ENCODE measurements around the gene TCF4.

TCF4 gene

GRCh38 chr18:55234366-55235093 lies 353.5 kb downstream of the TCF4 start:
- no peak for DNase-seq (ENCODE audit: low read depth)

GRCh38 chr18:55233857-55234256 lies 354.1 kb downstream of the TCF4 start:
- no peak for DNase-seq (ENCODE audit: low read depth)

GRCh38 chr18:55232506-55232905 lies 355.5 kb downstream of the TCF4 start:
- DNase-seq (ENCODE audit: low read depth) = no peak

- no peak for DNase-seq (ENCODE audit: low read depth)
Measured at GRCh38 chr18:55229682-55230081, 358.3 kb downstream of the TCF4 start.

GRCh38 chr18:55228707-55229106 lies 359.3 kb downstream of the TCF4 start:
- no peak for DNase-seq (ENCODE audit: low read depth)

- no peak for DNase-seq (ENCODE audit: low read depth)
Measured at GRCh38 chr18:55228191-55228590, 359.8 kb downstream of the TCF4 start.

- DNase-seq (ENCODE audit: low read depth) = no peak
Measured at GRCh38 chr18:55227771-55228170, 360.2 kb downstream of the TCF4 start.

GRCh38 chr18:55226044-55226443 lies 361.9 kb downstream of the TCF4 start:
- DNase-seq (ENCODE audit: low read depth) = no peak

GRCh38 chr18:55224086-55224625 lies 363.8 kb downstream of the TCF4 start:
- no peak for DNase-seq (ENCODE audit: low read depth)

GRCh38 chr18:55221622-55222021 lies 366.4 kb downstream of the TCF4 start:
- DNase-seq (ENCODE audit: low read depth) = no peak

- no peak for DNase-seq (ENCODE audit: low read depth)
Measured at GRCh38 chr18:55220523-55220922, 367.5 kb downstream of the TCF4 start.

GRCh38 chr18:55219823-55220222 lies 368.2 kb downstream of the TCF4 start:
- DNase-seq (ENCODE audit: low read depth) = no peak

GRCh38 chr18:55219059-55219458 lies 368.9 kb downstream of the TCF4 start:
- DNase-seq (ENCODE audit: low read depth) = no peak

GRCh38 chr18:55214969-55215368 lies 373.0 kb downstream of the TCF4 start:
- DNase-seq (ENCODE audit: low read depth) = no peak

- DNase-seq (ENCODE audit: low read depth) = no peak
Measured at GRCh38 chr18:55214534-55214933, 373.5 kb downstream of the TCF4 start.

- no peak for DNase-seq (ENCODE audit: low read depth)
Measured at GRCh38 chr18:55213586-55213985, 374.4 kb downstream of the TCF4 start.

GRCh38 chr18:55206927-55207326 lies 381.1 kb downstream of the TCF4 start:
- no peak for DNase-seq (ENCODE audit: low read depth)

GRCh38 chr18:55202232-55202917 lies 385.6 kb downstream of the TCF4 start:
- no peak for DNase-seq (ENCODE audit: low read depth)

- no peak for DNase-seq (ENCODE audit: low read depth)
Measured at GRCh38 chr18:55199291-55199963, 388.6 kb downstream of the TCF4 start.

GRCh38 chr18:55195863-55196262 lies 392.1 kb downstream of the TCF4 start:
- DNase-seq (ENCODE audit: low read depth) = no peak

GRCh38 chr18:55189972-55190371 lies 398.0 kb downstream of the TCF4 start:
- DNase-seq (ENCODE audit: low read depth) = no peak

GRCh38 chr18:55186588-55186987 lies 401.4 kb downstream of the TCF4 start:
- no peak for DNase-seq (ENCODE audit: low read depth)

- no peak for DNase-seq (ENCODE audit: low read depth)
Measured at GRCh38 chr18:55185391-55185790, 402.6 kb downstream of the TCF4 start.

Measured in GM04503 (cell line).